Lung (tissue), 12 donors: ENCODE results near the gene HUNK. TPM values are rescaled to one million over a fixed set of nuclear protein-coding genes. Genes with fewer than 3 reads are reported as not detected.

Experiments used
- ATAC-seq: fragments of 200-7000 bp; cut with Tn5 transposase; one replicate; pipeline ENCODE4 v1.9.1; 2020; ENCODE audit warnings: moderate number of reproducible peaks; ENCODE audit not compliant: insufficient read depth, low FRiP score
- DNase-seq, 3 donors: peaks; one replicate each; pipeline ENCODE4 v3.0.0-alpha.2; 2013 to 2017
- H3K27ac ChIP-seq, 2 donors: one replicate each; pipeline ENCODE4 v1.5.1; 2013; ENCODE audit warnings: mild to moderate bottlenecking in 2 of 2, moderate library complexity in 2 of 2, control low read depth in 1 of 2, inconsistent platforms in 1 of 2, low read depth in 1 of 2, low read length in 1 of 2
- H3K27me3 ChIP-seq, 3 donors: one replicate each; pipeline ENCODE4 v1.5.1; 2013; ENCODE audit warnings: low read length in 2 of 3; ENCODE audit not compliant: control insufficient read depth in 3 of 3, insufficient read depth in 3 of 3
- H3K36me3 ChIP-seq, 4 donors: one replicate each; pipeline ENCODE4 v1.5.1; 2013; ENCODE audit warnings: low read length in 4 of 4, mild to moderate bottlenecking in 1 of 4, moderate library complexity in 1 of 4; ENCODE audit not compliant: control insufficient read depth in 4 of 4, insufficient read depth in 4 of 4
- H3K4me1 ChIP-seq, 5 donors: one replicate each; pipeline ENCODE4 v1.5.1; 2013; ENCODE audit warnings: low read length in 5 of 5, mild to moderate bottlenecking in 2 of 5, moderate library complexity in 1 of 5; ENCODE audit not compliant: control insufficient read depth in 5 of 5, insufficient read depth in 5 of 5
- H3K4me3 ChIP-seq: one replicate; pipeline ENCODE4 v1.5.1; 2013; ENCODE audit warnings: mild to moderate bottlenecking, control low read depth, moderate library complexity
- H3K9ac ChIP-seq, 2 donors: one replicate each; pipeline ENCODE4 v1.5.1; 2013; ENCODE audit warnings: low read length in 2 of 2, control low read depth in 1 of 2; ENCODE audit not compliant: insufficient read depth in 1 of 2
- H3K9me3 ChIP-seq, 4 donors: one replicate each; pipeline ENCODE4 v1.5.1; 2013; ENCODE audit warnings: low read length in 3 of 4, mild to moderate bottlenecking in 1 of 4, moderate library complexity in 1 of 4; ENCODE audit not compliant: control insufficient read depth in 4 of 4, insufficient read depth in 3 of 4
- WGBS, 2 donors: extraction: QIAGEN DNeasy Blood & Tissue Kit; methylation state at CpG; one replicate each; pipeline ENCODE4 v1.1.7; 2013; 5-methylcytosine and 5-hydroxymethylcytosine counted together
- polyA plus RNA-seq, 2 donors: library from polyadenylated mRNA; stranded (reverse); fragments of 200-250 nt; gene quantifications; one replicate each; pipeline ENCODE4 v1.2.1, GENCODE V29; 2013
- total RNA-seq, 2 donors: library from RNA; depleted of rRNA in 1 of 2; stranded (reverse); fragments of >200 nt in 1 of 2; gene quantifications; one replicate each; pipeline ENCODE4 v1.2.1, GENCODE V29; 2014 to 2021
- TF ChIP-seq, protein P1 (sequence below): IDR thresholded peaks from 2 replicates; pipeline ENCODE4 v1.5.1; 2012; ENCODE audit warnings: mild to moderate bottlenecking; ENCODE audit errors: control extremely low read depth, extremely low read depth
- donor health status: control.
- donor health status: control.
- donor health status: Bipolar disorder and iron deficiency.
- donor health status: healthy.
- donor health status: DM: yes; HTN: yes; CAD: no.

HUNK gene
- total and polyA plus RNA-seq, 4 donors = 0.27 to 2.4 (median 1.4) TPM

DNA sequence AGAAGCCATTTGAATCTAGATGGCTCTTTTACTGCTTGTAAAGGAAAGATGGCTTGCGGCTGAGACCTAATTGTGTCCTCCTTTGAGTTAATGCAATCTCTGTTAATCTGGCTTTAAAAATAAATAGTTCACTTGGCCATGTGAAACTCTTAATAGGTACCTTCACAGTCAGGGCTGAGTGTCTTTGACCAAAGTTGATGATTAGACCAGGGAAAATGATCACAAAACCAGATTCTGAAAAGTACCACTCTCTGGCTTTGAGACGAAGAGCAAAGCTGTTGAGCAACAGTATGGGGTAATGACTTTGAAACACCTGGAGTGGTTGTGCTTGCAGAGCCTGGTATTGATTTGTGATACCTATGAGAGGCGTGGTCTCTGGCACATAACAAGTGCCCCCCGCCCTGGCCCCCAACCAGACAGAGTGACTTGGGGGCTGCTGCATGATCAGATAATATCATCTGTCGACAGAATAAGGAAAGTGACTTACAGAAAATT lies 4.7 kb downstream of the HUNK start:
- no peak overlapping the region for H3K4me3 ChIP-seq
- no peaks in the 10 kb centered on the region for H3K27me3 ChIP-seq
- ATAC-seq (no peak), DNase-seq (no peak)
- 72 to 87% methylated on average over 5 of the region's 5 CpGs for WGBS, 2 donors
- no peaks in the 10 kb centered on the region for H3K36me3 ChIP-seq
- H3K9me3 ChIP-seq = no peaks in the 10 kb centered on the region
- peaks cover 6 to 36% (median 10%) of the 10 kb centered on the region in 5 donors for H3K4me1 ChIP-seq
- no peak overlapping the region for H3K27ac ChIP-seq
- no peak overlapping the region for H3K9ac ChIP-seq
- TF ChIP-seq, protein P1, sequence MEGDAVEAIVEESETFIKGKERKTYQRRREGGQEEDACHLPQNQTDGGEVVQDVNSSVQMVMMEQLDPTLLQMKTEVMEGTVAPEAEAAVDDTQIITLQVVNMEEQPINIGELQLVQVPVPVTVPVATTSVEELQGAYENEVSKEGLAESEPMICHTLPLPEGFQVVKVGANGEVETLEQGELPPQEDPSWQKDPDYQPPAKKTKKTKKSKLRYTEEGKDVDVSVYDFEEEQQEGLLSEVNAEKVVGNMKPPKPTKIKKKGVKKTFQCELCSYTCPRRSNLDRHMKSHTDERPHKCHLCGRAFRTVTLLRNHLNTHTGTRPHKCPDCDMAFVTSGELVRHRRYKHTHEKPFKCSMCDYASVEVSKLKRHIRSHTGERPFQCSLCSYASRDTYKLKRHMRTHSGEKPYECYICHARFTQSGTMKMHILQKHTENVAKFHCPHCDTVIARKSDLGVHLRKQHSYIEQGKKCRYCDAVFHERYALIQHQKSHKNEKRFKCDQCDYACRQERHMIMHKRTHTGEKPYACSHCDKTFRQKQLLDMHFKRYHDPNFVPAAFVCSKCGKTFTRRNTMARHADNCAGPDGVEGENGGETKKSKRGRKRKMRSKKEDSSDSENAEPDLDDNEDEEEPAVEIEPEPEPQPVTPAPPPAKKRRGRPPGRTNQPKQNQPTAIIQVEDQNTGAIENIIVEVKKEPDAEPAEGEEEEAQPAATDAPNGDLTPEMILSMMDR = no peak

DNA sequence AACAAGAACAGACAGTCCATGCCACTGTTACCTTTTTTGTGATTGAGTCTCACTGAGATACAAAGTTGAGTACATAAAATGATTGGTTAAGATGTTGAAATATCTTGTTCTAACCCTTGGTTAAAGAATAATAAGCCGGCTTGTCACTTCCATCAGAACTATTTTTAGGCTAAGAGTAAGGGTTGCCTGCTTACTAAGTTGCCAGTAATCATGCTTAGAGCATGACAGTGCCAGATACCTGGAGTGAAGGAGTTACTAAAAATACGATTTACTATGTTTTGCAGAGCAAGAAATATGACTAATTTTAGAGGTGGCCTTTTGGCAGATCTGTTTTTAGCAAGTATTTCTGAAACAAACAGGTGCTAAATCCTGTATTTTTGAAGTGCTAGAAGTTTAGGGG lies 6.0 kb downstream of the HUNK start:
- ATAC-seq (no peak), DNase-seq (no peak)
- Histone ChIP-seq H3K9ac (no peak overlapping the region), H3K4me3 (no peak overlapping the region), H3K27ac (peak overlapping the region in 1 of 2 donors; percentile 22), H3K36me3 (no peaks in the 10 kb centered on the region), H3K4me1 (peaks cover 5 to 36% (median 8%) of the 10 kb centered on the region in 5 donors), H3K27me3 (no peaks in the 10 kb centered on the region), H3K9me3 (no peaks in the 10 kb centered on the region)
- WGBS, 2 donors = 52 to 74% methylated on average over 2 of the region's 2 CpGs
- TF ChIP-seq, protein P1 = no peak

DNA sequence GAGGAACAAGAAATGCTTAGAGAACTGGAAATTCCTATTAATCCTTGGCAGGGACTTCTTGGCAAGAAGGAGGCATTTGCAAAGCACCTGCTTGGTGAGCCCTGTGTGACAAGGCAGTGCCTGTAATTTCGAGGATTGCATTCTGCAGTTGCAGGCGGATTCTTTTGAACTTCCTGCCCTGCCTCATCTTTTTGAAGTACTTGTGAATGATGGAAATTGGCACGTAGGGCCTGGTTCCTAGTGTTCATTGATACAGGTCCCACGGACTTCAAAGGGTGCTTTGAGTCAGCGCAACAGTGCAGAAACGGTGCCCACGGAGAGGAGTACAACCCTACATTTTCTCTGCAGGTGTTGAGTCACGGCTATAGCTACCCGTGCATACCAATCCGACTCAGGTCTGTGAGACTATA lies 6.4 kb downstream of the HUNK start:
- peaks cover 4 to 36% (median 8%) of the 10 kb centered on the region in 5 donors for H3K4me1 ChIP-seq
- no peaks in the 10 kb centered on the region for H3K36me3 ChIP-seq
- no peaks in the 10 kb centered on the region for H3K9me3 ChIP-seq
- H3K27ac ChIP-seq = peak overlapping the region in 1 of 2 donors; percentile 22
- TF ChIP-seq, protein P1 = no peak
- peak; percentile 34 for ATAC-seq
- no peaks in the 10 kb centered on the region for H3K27me3 ChIP-seq
- H3K4me3 ChIP-seq = no peak overlapping the region
- whole genome bisulfite sequencing, 2 donors = 48 to 60% methylated on average over 10 of the region's 10 CpGs
- H3K9ac ChIP-seq = no peak overlapping the region
- peak; percentile 26 to 64 (median 33) for DNase-seq

DNA sequence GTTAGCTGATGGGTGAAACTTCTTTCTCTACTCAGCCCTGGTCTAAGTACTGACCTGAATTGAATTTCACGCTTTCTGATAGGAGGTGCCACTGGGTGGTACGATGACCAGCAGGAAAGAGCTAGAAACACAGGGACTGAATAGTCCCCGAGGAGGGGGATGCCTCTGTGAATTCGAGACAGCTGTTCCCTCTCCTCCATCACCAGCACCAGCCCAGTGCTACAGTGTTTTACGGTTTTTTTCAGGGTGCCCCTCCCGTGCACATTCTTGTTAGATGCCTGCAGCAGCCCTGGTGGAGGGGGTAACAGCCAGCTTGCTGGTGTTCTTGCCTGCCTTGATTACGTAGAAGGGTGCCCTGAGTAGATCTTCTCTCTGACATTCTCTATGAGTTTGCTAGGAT lies 7.1 kb downstream of the HUNK start:
- peaks cover 4 to 30% (median 8%) of the 10 kb centered on the region in 5 donors for H3K4me1 ChIP-seq
- TF ChIP-seq, protein P1 = no peak
- WGBS, 2 donors = 59 to 64% methylated on average over 7 of the region's 7 CpGs
- no peaks in the 10 kb centered on the region for H3K27me3 ChIP-seq
- no peak overlapping the region for H3K4me3 ChIP-seq
- no peak overlapping the region for H3K9ac ChIP-seq
- no peaks in the 10 kb centered on the region for H3K9me3 ChIP-seq
- DNase-seq = peak; percentile 70 to 78 (median 73)
- no peaks in the 10 kb centered on the region for H3K36me3 ChIP-seq
- no peak overlapping the region for H3K27ac ChIP-seq
- ATAC-seq = no peak
